Upper lobe of left lung (tissue), 4 donors: Measurements from ENCODE around the gene ZNF24.

Source experiments
- CTCF ChIP-seq, 6 experiments: fragments of 450-650 bp in 4 of 6; fragments of 200-600 bp in 2 of 6; sonication (generic) in 2 of 6; IDR thresholded peaks; one replicate each; pipeline ENCODE4 v1.5.1; 2016 to 2019; ENCODE audit warnings: antibody characterized with exemption in 6 of 6
- EP300 ChIP-seq, 4 donors: sonication (generic); formaldehyde crosslinking; IDR thresholded peaks; one replicate each; pipeline ENCODE4 v1.5.1; 2017; ENCODE audit warnings: antibody characterized with exemption in 4 of 4, control low read depth in 2 of 4

DNA sequence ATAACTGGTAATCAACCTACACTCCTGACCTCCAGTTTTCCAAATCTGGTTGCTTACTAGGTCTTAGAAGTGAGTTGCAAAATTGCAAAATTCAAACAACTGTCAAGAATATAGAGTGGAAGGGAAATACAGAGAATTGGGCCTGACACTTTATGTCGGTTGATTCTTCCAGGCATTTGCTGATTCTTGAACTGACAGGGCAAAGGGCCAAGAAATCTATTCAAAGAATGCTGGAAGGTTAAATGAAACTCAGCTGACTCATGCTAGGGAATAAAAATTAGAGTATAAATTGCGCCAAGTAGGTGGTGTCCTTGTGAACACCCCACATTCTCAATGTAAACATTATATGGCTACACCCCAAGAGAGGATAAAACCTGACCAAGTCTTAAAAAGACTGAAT is 32.7 kb downstream of the ZNF24 start:
- TF ChIP-seq CTCF (IDR thresholded peaks at IDR 0.05) (no peak), EP300 (IDR thresholded peaks at IDR 0.05) (no peak)
